ENCODE data around the gene GLT8D2. TPM values are rescaled to one million over a fixed set of nuclear protein-coding genes. Genes with fewer than 3 reads are reported as not detected.

The GLT8D2 gene
- total and polyA plus RNA-seq, 2 experiments from 2014 or later = 4.2 to 8.5 TPM

DNA sequence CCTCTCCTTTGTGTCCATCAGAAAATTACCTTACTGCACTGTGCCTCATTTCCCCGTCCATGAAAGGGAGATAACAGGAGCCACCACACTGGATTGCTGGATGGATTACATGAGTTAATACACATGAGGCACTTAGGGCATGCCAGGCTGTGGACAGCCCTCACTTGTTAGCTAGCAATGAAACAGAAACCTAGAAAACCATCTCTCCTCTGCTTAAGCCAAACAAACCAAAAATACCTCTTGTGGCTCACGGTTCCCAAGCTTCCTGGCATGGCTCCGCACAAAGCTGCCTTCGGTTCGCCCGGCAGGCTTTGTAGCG is 13.7 kb upstream of the GLT8D2 start (continued):
- TF ChIP-seq, protein P1, sequence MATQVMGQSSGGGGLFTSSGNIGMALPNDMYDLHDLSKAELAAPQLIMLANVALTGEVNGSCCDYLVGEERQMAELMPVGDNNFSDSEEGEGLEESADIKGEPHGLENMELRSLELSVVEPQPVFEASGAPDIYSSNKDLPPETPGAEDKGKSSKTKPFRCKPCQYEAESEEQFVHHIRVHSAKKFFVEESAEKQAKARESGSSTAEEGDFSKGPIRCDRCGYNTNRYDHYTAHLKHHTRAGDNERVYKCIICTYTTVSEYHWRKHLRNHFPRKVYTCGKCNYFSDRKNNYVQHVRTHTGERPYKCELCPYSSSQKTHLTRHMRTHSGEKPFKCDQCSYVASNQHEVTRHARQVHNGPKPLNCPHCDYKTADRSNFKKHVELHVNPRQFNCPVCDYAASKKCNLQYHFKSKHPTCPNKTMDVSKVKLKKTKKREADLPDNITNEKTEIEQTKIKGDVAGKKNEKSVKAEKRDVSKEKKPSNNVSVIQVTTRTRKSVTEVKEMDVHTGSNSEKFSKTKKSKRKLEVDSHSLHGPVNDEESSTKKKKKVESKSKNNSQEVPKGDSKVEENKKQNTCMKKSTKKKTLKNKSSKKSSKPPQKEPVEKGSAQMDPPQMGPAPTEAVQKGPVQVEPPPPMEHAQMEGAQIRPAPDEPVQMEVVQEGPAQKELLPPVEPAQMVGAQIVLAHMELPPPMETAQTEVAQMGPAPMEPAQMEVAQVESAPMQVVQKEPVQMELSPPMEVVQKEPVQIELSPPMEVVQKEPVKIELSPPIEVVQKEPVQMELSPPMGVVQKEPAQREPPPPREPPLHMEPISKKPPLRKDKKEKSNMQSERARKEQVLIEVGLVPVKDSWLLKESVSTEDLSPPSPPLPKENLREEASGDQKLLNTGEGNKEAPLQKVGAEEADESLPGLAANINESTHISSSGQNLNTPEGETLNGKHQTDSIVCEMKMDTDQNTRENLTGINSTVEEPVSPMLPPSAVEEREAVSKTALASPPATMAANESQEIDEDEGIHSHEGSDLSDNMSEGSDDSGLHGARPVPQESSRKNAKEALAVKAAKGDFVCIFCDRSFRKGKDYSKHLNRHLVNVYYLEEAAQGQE (IDR thresholded peaks at IDR 0.05; ENCODE audit: unreplicated experiment) = no peak
- TF ChIP-seq, protein P2, sequence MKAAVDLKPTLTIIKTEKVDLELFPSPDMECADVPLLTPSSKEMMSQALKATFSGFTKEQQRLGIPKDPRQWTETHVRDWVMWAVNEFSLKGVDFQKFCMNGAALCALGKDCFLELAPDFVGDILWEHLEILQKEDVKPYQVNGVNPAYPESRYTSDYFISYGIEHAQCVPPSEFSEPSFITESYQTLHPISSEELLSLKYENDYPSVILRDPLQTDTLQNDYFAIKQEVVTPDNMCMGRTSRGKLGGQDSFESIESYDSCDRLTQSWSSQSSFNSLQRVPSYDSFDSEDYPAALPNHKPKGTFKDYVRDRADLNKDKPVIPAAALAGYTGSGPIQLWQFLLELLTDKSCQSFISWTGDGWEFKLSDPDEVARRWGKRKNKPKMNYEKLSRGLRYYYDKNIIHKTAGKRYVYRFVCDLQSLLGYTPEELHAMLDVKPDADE (IDR thresholded peaks at IDR 0.05) = no peak
- no peak for TF ChIP-seq STAT1 (IDR thresholded peaks at IDR 0.05; ENCODE audit: unreplicated experiment)

DNA sequence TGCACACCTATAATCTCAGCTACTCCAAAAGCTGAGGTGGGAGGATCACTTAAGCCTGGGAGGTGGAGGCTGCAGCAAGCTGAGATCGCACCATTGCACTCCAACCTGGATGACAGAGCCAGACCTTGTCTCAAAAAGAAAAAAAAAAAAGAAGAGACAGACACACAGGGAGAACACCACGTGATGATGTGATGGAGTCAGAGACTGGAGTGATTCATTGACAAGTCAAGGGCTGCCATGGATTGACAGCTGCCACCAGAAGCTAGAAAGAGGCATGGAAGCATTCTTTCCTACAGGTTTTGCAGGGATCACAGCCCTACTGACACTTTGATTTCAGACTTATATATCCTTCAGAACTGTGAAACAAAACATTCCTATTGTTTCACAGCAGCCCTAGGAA is 10.8 kb upstream of the GLT8D2 start:
- H3K27me3 Mint-ChIP-seq (ENCODE audit: insufficient read depth, low read depth, poor library complexity) = peaks cover 14% of the 10 kb centered on the region
- Histone ChIP-seq H4K20me1 (replicated peaks; ENCODE audit: insufficient read depth) (no peaks in the 10 kb centered on the region), H3K27ac (ENCODE audit: low read depth) (no peak overlapping the region), H3K27me3 (ENCODE audit: insufficient read depth) (peaks cover 12% of the 10 kb centered on the region), H3K4me3 (no peak overlapping the region), H3K36me3 (ENCODE audit: insufficient read depth) (no peaks in the 10 kb centered on the region), H3F3A (replicated peaks; ENCODE audit: low read depth) (peaks cover 4% of the 10 kb centered on the region; the same call in 1 of the 2 replicates), H2AFZ (no peak overlapping the region), H3K4me2 (no peak overlapping the region), H3K4me1 (ENCODE audit: insufficient read depth) (peaks cover 7% of the 10 kb centered on the region; the same call in 1 of the 2 replicates), H3K9me2 (ENCODE audit: insufficient read depth) (no peaks in the 10 kb centered on the region), H3K79me2 (replicated peaks; ENCODE audit: insufficient read depth) (no peaks in the 10 kb centered on the region)
- DNase-seq (ENCODE audit: low spot score) (no peak), ATAC-seq (no peak)
- H3K4me1 Mint-ChIP-seq = peaks cover 3% of the 10 kb centered on the region
- no peak overlapping the region for H3K4me3 Mint-ChIP-seq
- H3K9me3 Mint-ChIP-seq = no peaks in the 10 kb centered on the region; the same call in 2 of the 3 replicates
- H3K27ac Mint-ChIP-seq = no peak overlapping the region
- H3K36me3 Mint-ChIP-seq (ENCODE audit: low read depth) = no peaks in the 10 kb centered on the region
- no peak for TF ChIP-seq EZH2phosphoT487 (IDR thresholded peaks at IDR 0.05; ENCODE audit: unreplicated experiment)
- TF ChIP-seq EZH2 (IDR thresholded peaks at IDR 0.05; ENCODE audit: low read depth, unreplicated experiment) = no peak
- TF ChIP-seq NANOG (IDR thresholded peaks at IDR 0.05; ENCODE audit: borderline replicate concordance) = no peak
- TF ChIP-seq ZNF331 (CRISPR knock-in tag; IDR thresholded peaks at IDR 0.05; ENCODE audit: low read depth) = no peak
- no peak for TF ChIP-seq ZNF114 (CRISPR knock-in tag; IDR thresholded peaks at IDR 0.05)
- TF ChIP-seq, protein P3, sequence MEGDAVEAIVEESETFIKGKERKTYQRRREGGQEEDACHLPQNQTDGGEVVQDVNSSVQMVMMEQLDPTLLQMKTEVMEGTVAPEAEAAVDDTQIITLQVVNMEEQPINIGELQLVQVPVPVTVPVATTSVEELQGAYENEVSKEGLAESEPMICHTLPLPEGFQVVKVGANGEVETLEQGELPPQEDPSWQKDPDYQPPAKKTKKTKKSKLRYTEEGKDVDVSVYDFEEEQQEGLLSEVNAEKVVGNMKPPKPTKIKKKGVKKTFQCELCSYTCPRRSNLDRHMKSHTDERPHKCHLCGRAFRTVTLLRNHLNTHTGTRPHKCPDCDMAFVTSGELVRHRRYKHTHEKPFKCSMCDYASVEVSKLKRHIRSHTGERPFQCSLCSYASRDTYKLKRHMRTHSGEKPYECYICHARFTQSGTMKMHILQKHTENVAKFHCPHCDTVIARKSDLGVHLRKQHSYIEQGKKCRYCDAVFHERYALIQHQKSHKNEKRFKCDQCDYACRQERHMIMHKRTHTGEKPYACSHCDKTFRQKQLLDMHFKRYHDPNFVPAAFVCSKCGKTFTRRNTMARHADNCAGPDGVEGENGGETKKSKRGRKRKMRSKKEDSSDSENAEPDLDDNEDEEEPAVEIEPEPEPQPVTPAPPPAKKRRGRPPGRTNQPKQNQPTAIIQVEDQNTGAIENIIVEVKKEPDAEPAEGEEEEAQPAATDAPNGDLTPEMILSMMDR (conservative IDR thresholded peaks at IDR 0.05; ENCODE audit: low read depth in 2 of 2) = no peak
- TF ChIP-seq, protein P1 (IDR thresholded peaks at IDR 0.05; ENCODE audit: unreplicated experiment) = no peak
- TF ChIP-seq STAT1 (IDR thresholded peaks at IDR 0.05; ENCODE audit: unreplicated experiment) = no peak
- TF ChIP-seq, protein P2 (IDR thresholded peaks at IDR 0.05) = no peak
- no peak for TF ChIP-seq CREB1 (CRISPR knock-in tag; IDR thresholded peaks at IDR 0.05; ENCODE audit: low read depth)
- TF ChIP-seq JUNB (IDR thresholded peaks at IDR 0.05; ENCODE audit: unreplicated experiment) = no peak
